ENCODE data around the gene CYTH3. TPM values are rescaled to one million over a fixed set of nuclear protein-coding genes. Genes with fewer than 3 reads are reported as not detected.
A peak's percentile ranks its signal among the peaks of the same experiment; 100 is the strongest.

CYTH3 gene
- total RNA-seq, 1 donor from 2014 or later, result 24.9 TPM

GRCh38 chr7:6273380-6273837, 985 bp upstream of the CYTH3 start:
- TF ChIP-seq, protein P1, sequence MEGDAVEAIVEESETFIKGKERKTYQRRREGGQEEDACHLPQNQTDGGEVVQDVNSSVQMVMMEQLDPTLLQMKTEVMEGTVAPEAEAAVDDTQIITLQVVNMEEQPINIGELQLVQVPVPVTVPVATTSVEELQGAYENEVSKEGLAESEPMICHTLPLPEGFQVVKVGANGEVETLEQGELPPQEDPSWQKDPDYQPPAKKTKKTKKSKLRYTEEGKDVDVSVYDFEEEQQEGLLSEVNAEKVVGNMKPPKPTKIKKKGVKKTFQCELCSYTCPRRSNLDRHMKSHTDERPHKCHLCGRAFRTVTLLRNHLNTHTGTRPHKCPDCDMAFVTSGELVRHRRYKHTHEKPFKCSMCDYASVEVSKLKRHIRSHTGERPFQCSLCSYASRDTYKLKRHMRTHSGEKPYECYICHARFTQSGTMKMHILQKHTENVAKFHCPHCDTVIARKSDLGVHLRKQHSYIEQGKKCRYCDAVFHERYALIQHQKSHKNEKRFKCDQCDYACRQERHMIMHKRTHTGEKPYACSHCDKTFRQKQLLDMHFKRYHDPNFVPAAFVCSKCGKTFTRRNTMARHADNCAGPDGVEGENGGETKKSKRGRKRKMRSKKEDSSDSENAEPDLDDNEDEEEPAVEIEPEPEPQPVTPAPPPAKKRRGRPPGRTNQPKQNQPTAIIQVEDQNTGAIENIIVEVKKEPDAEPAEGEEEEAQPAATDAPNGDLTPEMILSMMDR (IDR thresholded peaks at IDR 0.05; ENCODE audit: insufficient read depth, low read length, poor library complexity, severe bottlenecking), result no peak
- DNase-seq (ENCODE audit: low read depth), result no peak
- Histone ChIP-seq H3K27me3 (ENCODE audit: control insufficient read depth, insufficient read depth, low read length) (no peaks in the 10 kb centered on the region), H3K36me3 (ENCODE audit: control insufficient read depth, insufficient read depth, low read length) (no peaks in the 10 kb centered on the region), H3K4me3 (ENCODE audit: low read depth, low read length) (no peak overlapping the region)

GRCh38 chr7:6271694-6272440, 557 bp downstream of the CYTH3 start:
- no peaks in the 10 kb centered on the region for H3K27me3 ChIP-seq (ENCODE audit: control insufficient read depth, insufficient read depth, low read length)
- DNase-seq (ENCODE audit: low read depth), result no peak
- H3K36me3 ChIP-seq (ENCODE audit: control insufficient read depth, insufficient read depth, low read length), result no peaks in the 10 kb centered on the region
- H3K4me3 ChIP-seq (ENCODE audit: low read depth, low read length), result peak overlapping the region; percentile 80
- TF ChIP-seq, protein P1 (IDR thresholded peaks at IDR 0.05; ENCODE audit: insufficient read depth, low read length, poor library complexity, severe bottlenecking), result no peak

DNA sequence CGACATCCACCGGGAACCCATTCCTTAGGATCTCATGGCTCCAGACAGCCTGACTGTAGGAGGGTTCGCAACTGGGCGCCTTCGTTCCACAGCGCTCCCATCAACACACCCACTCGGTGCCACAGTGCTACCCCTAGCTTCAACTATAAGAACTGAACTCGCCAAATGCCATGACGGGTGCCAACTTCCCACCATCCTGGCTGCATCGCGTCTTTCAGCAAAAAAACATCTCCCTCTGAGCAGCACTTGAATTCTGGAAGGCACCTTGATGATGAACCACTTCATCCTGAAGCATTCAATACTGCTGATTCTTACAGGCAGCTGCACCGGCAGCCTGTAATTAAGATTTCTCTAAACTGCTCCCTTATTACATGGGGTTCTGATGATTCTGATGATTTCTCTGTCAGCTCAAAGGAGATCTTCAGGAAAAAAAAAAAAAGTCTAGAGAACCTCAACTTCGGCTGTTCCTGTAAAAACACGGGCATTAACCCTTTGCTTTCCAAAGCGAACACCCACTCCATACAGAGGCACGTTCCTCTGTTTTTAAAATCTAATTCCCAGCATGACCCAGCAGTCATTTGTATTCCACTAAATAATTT, 1.3 kb downstream of the CYTH3 start:
- DNase-seq (ENCODE audit: low read depth), result no peak
- TF ChIP-seq, protein P1 (IDR thresholded peaks at IDR 0.05; ENCODE audit: insufficient read depth, low read length, poor library complexity, severe bottlenecking), result peak; percentile 47
- H3K4me3 ChIP-seq (ENCODE audit: low read depth, low read length), result peak overlapping the region; percentile 80

GRCh38 chr7:6269527-6269926, 2.9 kb downstream of the CYTH3 start:
- DNase-seq (ENCODE audit: low read depth), result no peak
- no peak overlapping the region for H3K4me3 ChIP-seq (ENCODE audit: low read depth, low read length)
- H3K36me3 ChIP-seq (ENCODE audit: control insufficient read depth, insufficient read depth, low read length), result no peaks in the 10 kb centered on the region
- TF ChIP-seq, protein P1 (IDR thresholded peaks at IDR 0.05; ENCODE audit: insufficient read depth, low read length, poor library complexity, severe bottlenecking), result no peak
- no peaks in the 10 kb centered on the region for H3K27me3 ChIP-seq (ENCODE audit: control insufficient read depth, insufficient read depth, low read length)

More for the DNA sequence above, 1.3 kb downstream of the CYTH3 start:
- Histone ChIP-seq H3K36me3 (ENCODE audit: control insufficient read depth, insufficient read depth, low read length) (no peaks in the 10 kb centered on the region), H3K27me3 (ENCODE audit: control insufficient read depth, insufficient read depth, low read length) (no peaks in the 10 kb centered on the region)

- TF ChIP-seq, protein P1 (IDR thresholded peaks at IDR 0.05; ENCODE audit: insufficient read depth, low read length, poor library complexity, severe bottlenecking), result no peak
- Histone ChIP-seq H3K4me3 (ENCODE audit: low read depth, low read length) (no peak overlapping the region), H3K36me3 (ENCODE audit: control insufficient read depth, insufficient read depth, low read length) (no peaks in the 10 kb centered on the region)
Observed at GRCh38 chr7:6268907-6269306, 3.5 kb downstream of the CYTH3 start.

More at GRCh38 chr7:6268907-6269306, 3.5 kb downstream of the CYTH3 start:
- no peaks in the 10 kb centered on the region for H3K27me3 ChIP-seq (ENCODE audit: control insufficient read depth, insufficient read depth, low read length)
- no peak for DNase-seq (ENCODE audit: low read depth)
